GM12892 (cell line): ENCODE results near the gene ADM2.

Experiments used
- POLR2A ChIP-seq: IDR thresholded peaks from 2 replicates; pipeline ENCODE4 v1.6.1; 2011; ENCODE audit warnings: low read depth, low read length, control low read depth
- POLR2AphosphoS5 ChIP-seq: IDR thresholded peaks from 2 replicates; pipeline ENCODE4 v1.6.1; 2011; ENCODE audit warnings: low read depth, low read length, control low read depth
- TAF1 ChIP-seq: IDR thresholded peaks from 2 replicates; pipeline ENCODE4 v1.6.1; 2011; ENCODE audit warnings: low read depth, mild to moderate bottlenecking, control low read depth, low read length, borderline replicate concordance

- TF ChIP-seq POLR2AphosphoS5: no peak
- no peak for TF ChIP-seq POLR2A
- TF ChIP-seq TAF1: no peak
Observed at GRCh38 chr22:50432131-50432876, 49.0 kb upstream of the ADM2 start.
